Astrocyte (in vitro differentiated cells and primary cell): ENCODE measurements around the gene MIDN. TPM values are rescaled to one million over a fixed set of nuclear protein-coding genes. Genes with fewer than 3 reads are reported as not detected.
A peak's percentile ranks its signal among the peaks of the same experiment; 100 is the strongest.

Source experiments
- DNase-seq: peaks from one replicate; pipeline ENCODE4 v3.0.0-alpha.2; 2010; ENCODE audit warnings: low read depth
- FAIRE-seq: peaks from 2 replicates; lab custom pipeline; 2011; peaks lifted over from hg19 to GRCh38; lab: Jason Lieb, UNC
- H2AFZ ChIP-seq: 2 replicates; pipeline ENCODE4 v1.6.0; 2012; ENCODE audit warnings: low read depth, low read length, inconsistent platforms
- H3K27ac ChIP-seq: 2 replicates; pipeline ENCODE4 v1.5.1; 2011; ENCODE audit warnings: low read depth, low read length, inconsistent platforms
- H3K27me3 ChIP-seq: 2 replicates; pipeline ENCODE4 v1.6.0; 2011; ENCODE audit warnings: low read length, inconsistent platforms; ENCODE audit not compliant: insufficient read depth
- H3K36me3 ChIP-seq: 2 replicates; pipeline ENCODE4 v1.5.1; 2011; ENCODE audit warnings: low read length, inconsistent platforms; ENCODE audit not compliant: insufficient read depth
- H3K4me1 ChIP-seq: 2 replicates; pipeline ENCODE4 v1.5.1; 2011; ENCODE audit warnings: low read length, inconsistent platforms; ENCODE audit not compliant: insufficient read depth
- H3K4me2 ChIP-seq: 2 replicates; pipeline ENCODE4 v1.6.0; 2012; ENCODE audit warnings: low read length, inconsistent platforms
- H3K4me3 ChIP-seq: 2 replicates; pipeline ENCODE4 v1.5.1; 2011; ENCODE audit warnings: low read depth, mild to moderate bottlenecking, low read length, inconsistent platforms; ENCODE audit not compliant: insufficient read depth
- H3K79me2 ChIP-seq: 2 replicates; pipeline ENCODE4 v1.6.0; 2012; ENCODE audit warnings: mild to moderate bottlenecking, low read length, inconsistent platforms; ENCODE audit not compliant: insufficient read depth
- H3K9ac ChIP-seq: 2 replicates; pipeline ENCODE4 v1.6.0; 2012; ENCODE audit warnings: mild to moderate bottlenecking, low read length, inconsistent platforms
- H3K9me3 ChIP-seq: 2 replicates; pipeline ENCODE4 v1.5.1; 2012; ENCODE audit warnings: low read depth, mild to moderate bottlenecking, low read length, inconsistent platforms; ENCODE audit not compliant: insufficient read depth
- H4K20me1 ChIP-seq: 2 replicates; pipeline ENCODE4 v1.6.0; 2012; ENCODE audit warnings: low read length, inconsistent platforms; ENCODE audit not compliant: insufficient read depth
- H3K27ac Mint-ChIP-seq: one replicate; pipeline ENCODE4 v1.8.0; 2021; ENCODE audit warnings: mild to moderate bottlenecking, mixed read lengths; ENCODE audit not compliant: unreplicated experiment
- H3K27me3 Mint-ChIP-seq: one replicate; pipeline ENCODE4 v1.8.0; 2021; ENCODE audit warnings: low read depth, mixed read lengths; ENCODE audit not compliant: unreplicated experiment
- H3K36me3 Mint-ChIP-seq: one replicate; pipeline ENCODE4 v1.8.0; 2021; ENCODE audit warnings: low read depth, mixed read lengths; ENCODE audit not compliant: unreplicated experiment
- H3K4me1 Mint-ChIP-seq: one replicate; pipeline ENCODE4 v1.8.0; 2021; ENCODE audit warnings: low read depth, mixed read lengths; ENCODE audit not compliant: unreplicated experiment
- H3K4me3 Mint-ChIP-seq: one replicate; pipeline ENCODE4 v1.8.0; 2021; ENCODE audit warnings: mild to moderate bottlenecking, moderate library complexity, mixed read lengths; ENCODE audit not compliant: unreplicated experiment
- H3K9me3 Mint-ChIP-seq: one replicate; pipeline ENCODE4 v1.8.0; 2021; ENCODE audit warnings: mild to moderate bottlenecking, mixed read lengths; ENCODE audit not compliant: unreplicated experiment
- EZH2 ChIP-seq: IDR thresholded peaks from 2 replicates; pipeline ENCODE4 v1.6.1; 2012; ENCODE audit warnings: mild to moderate bottlenecking, low read length, inconsistent platforms; ENCODE audit not compliant: insufficient read depth
- total RNA-seq: library from RNA; stranded (reverse); gene quantifications from 2 replicates; pipeline ENCODE4 v1.2.1, GENCODE V29; 2021
- TF ChIP-seq, protein P1 (sequence below): IDR thresholded peaks from 2 replicates; pipeline ENCODE4 v1.5.1; 2011; ENCODE audit warnings: low read depth, mild to moderate bottlenecking, inconsistent platforms, low read length, moderate library complexity; ENCODE audit not compliant: insufficient read depth

Gene MIDN
- total RNA-seq, 1 donor from 2014 or later = 141 TPM

DNA sequence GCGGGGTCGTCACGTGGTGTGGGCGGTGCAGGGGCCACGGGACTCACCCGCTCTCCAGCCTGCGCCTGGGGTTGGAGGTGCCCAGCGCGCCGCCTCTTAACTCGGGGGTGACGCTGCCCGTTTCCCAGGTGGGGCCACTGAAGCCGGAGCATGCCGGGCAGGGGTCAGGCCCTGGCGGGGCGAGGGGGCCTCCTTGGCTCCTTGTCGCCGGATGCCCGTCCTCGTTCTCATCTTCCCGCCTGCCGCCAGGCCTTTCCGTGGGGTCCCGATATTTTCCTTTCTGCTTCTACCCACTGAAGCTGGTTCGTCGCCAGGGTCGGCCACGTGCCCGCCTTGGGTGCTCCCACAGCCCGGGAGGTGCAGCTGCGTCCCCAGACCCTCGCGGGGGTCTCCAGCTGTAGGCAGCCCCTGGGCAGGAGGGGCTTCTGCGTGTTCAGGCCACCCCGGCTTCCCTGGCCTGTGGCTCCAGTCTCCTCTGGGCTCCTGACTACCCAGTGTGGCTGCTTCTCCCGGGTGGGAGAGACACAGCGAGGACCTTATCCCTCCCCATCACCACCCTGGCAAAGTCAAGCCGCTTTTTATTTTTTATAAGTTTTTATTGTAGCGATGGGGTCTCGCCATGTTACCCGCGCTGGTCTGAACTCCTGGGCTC, 27.7 kb downstream of the MIDN start:
- Histone ChIP-seq H3K79me2 (peaks cover 53% of the 10 kb centered on the region), H3K4me1 (peaks cover 42% of the 10 kb centered on the region), H3K36me3 (peaks cover 23% of the 10 kb centered on the region), H3K9me3 (no peaks in the 10 kb centered on the region), H3K4me3 (peak overlapping the region; percentile 61), H4K20me1 (peaks cover 54% of the 10 kb centered on the region), H3K9ac (peak overlapping the region; percentile 87), H3K4me2 (peak overlapping the region; percentile 96), H2AFZ (peak overlapping the region; percentile 37), H3K27ac (peak overlapping the region; percentile 92), H3K27me3 (no peaks in the 10 kb centered on the region)
- DNase-seq (no peak), FAIRE-seq (no peak)
- TF ChIP-seq, protein P1, sequence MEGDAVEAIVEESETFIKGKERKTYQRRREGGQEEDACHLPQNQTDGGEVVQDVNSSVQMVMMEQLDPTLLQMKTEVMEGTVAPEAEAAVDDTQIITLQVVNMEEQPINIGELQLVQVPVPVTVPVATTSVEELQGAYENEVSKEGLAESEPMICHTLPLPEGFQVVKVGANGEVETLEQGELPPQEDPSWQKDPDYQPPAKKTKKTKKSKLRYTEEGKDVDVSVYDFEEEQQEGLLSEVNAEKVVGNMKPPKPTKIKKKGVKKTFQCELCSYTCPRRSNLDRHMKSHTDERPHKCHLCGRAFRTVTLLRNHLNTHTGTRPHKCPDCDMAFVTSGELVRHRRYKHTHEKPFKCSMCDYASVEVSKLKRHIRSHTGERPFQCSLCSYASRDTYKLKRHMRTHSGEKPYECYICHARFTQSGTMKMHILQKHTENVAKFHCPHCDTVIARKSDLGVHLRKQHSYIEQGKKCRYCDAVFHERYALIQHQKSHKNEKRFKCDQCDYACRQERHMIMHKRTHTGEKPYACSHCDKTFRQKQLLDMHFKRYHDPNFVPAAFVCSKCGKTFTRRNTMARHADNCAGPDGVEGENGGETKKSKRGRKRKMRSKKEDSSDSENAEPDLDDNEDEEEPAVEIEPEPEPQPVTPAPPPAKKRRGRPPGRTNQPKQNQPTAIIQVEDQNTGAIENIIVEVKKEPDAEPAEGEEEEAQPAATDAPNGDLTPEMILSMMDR = no peak
- TF ChIP-seq EZH2 = no peak
- Mint-ChIP-seq H3K4me3 (peak overlapping the region; percentile 78), H3K4me1 (peaks cover 19% of the 10 kb centered on the region), H3K27ac (no peak overlapping the region), H3K9me3 (no peaks in the 10 kb centered on the region), H3K36me3 (peaks cover 17% of the 10 kb centered on the region), H3K27me3 (no peaks in the 10 kb centered on the region)

DNA sequence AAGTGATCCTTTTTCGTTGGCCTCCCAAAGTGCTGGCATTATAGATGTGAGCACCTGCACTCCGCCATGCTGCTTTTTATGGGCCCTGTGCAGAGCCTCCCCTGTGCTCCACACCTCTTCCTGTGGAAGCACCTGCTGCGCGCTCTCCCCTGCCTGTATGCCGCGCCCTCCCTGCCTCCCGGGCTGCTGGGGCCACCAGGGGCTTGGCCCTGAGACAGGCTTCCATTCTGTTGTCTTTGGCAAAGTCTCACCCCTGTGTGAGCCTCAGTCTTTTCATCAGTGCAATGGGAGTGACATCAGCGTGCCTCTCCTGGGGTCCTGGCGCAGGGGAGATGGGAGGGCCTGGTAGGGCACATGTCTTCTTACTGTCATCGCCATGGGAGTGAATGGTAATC, 28.2 kb downstream of the MIDN start:
- FAIRE-seq = no peak
- Histone ChIP-seq H3K9me3 (no peaks in the 10 kb centered on the region), H4K20me1 (peaks cover 49% of the 10 kb centered on the region), H3K27me3 (no peaks in the 10 kb centered on the region), H3K9ac (peak overlapping the region; percentile 87), H3K4me1 (peaks cover 37% of the 10 kb centered on the region), H3K27ac (no peak overlapping the region), H2AFZ (no peak overlapping the region), H3K4me2 (peak overlapping the region; percentile 96), H3K36me3 (peaks cover 21% of the 10 kb centered on the region), H3K4me3 (peak overlapping the region; percentile 61), H3K79me2 (peaks cover 47% of the 10 kb centered on the region)
- TF ChIP-seq, protein P1 = no peak
- TF ChIP-seq EZH2 = no peak
- no peak overlapping the region for H3K27ac Mint-ChIP-seq
- H3K27me3 Mint-ChIP-seq = no peaks in the 10 kb centered on the region
- no peaks in the 10 kb centered on the region for H3K9me3 Mint-ChIP-seq
- H3K36me3 Mint-ChIP-seq = peaks cover 14% of the 10 kb centered on the region
- peak overlapping the region; percentile 78 for H3K4me3 Mint-ChIP-seq
- H3K4me1 Mint-ChIP-seq = peaks cover 14% of the 10 kb centered on the region
- no peak for DNase-seq

DNA sequence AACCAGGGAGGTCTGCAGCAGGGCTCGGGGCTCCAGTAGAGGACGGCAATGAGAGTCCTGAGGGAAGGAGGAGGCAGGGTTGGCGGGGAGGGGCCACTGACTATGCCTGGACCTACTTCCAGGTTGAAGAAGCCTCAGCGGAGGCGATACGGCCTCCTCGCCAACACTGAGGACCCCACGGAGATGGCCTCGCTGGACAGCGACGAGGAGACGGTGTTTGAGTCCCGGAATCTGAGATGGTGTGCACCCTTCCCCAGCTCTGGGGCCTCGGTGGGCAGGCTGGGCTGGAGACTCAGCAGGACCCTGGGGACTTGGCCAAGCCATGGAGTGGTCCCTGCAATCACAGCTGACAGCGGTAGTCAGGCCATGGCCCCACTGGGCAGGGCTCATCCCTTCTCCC, 28.7 kb downstream of the MIDN start:
- peaks cover 21% of the 10 kb centered on the region for H3K36me3 ChIP-seq
- no peak overlapping the region for H2AFZ ChIP-seq
- peaks cover 14% of the 10 kb centered on the region for H3K36me3 Mint-ChIP-seq
- no peaks in the 10 kb centered on the region for H3K9me3 Mint-ChIP-seq
- peak overlapping the region; percentile 96 for H3K4me2 ChIP-seq
- no peaks in the 10 kb centered on the region for H3K9me3 ChIP-seq
- DNase-seq (no peak), FAIRE-seq (no peak)
- TF ChIP-seq, protein P1 = no peak
- TF ChIP-seq EZH2 = no peak
- peak overlapping the region; percentile 78 for H3K4me3 Mint-ChIP-seq
- no peak overlapping the region for H3K4me3 ChIP-seq
- peaks cover 44% of the 10 kb centered on the region for H4K20me1 ChIP-seq
- no peak overlapping the region for H3K27ac Mint-ChIP-seq
- H3K9ac ChIP-seq = no peak overlapping the region
- peaks cover 14% of the 10 kb centered on the region for H3K4me1 Mint-ChIP-seq
- H3K27me3 ChIP-seq = no peaks in the 10 kb centered on the region
- peaks cover 32% of the 10 kb centered on the region for H3K4me1 ChIP-seq
- no peak overlapping the region for H3K27ac ChIP-seq
- peaks cover 43% of the 10 kb centered on the region for H3K79me2 ChIP-seq
- H3K27me3 Mint-ChIP-seq = no peaks in the 10 kb centered on the region
